Ovary (tissue), 9 donors: ENCODE results near the gene FOXE1. TPM values are rescaled to one million over a fixed set of nuclear protein-coding genes. Genes with fewer than 3 reads are reported as not detected.

ENCODE experiments used
- DNase-seq, 5 donors: peaks; one replicate each; pipeline ENCODE4 v3.0.0-alpha.2; 2019 to 2020
- H3K27ac ChIP-seq, 2 donors: fragments of 200-600 bp; one replicate each; pipeline versions ENCODE4 v1.5.1 to v1.8.0; 2019 to 2022
- H3K27me3 ChIP-seq: fragments of 200-600 bp; one replicate; pipeline ENCODE4 v1.8.0; 2022
- H3K36me3 ChIP-seq: fragments of 200-600 bp; sonication (generic); one replicate; pipeline ENCODE4 v1.5.1; 2019
- H3K4me1 ChIP-seq: one replicate; pipeline ENCODE4 v1.8.1; 2013; ENCODE audit warnings: mild to moderate bottlenecking, moderate library complexity; ENCODE audit not compliant: insufficient read depth
- H3K4me3 ChIP-seq: fragments of 200-600 bp; sonication (generic); one replicate; pipeline ENCODE4 v1.5.1; 2017
- H3K9me3 ChIP-seq, 2 donors: fragments of 200-600 bp in 1 of 2; sonication (generic) in 1 of 2; one replicate each; pipeline versions ENCODE4 v1.5.1 to v1.8.1; 2013 to 2019; ENCODE audit warnings: mild to moderate bottlenecking in 1 of 2, moderate library complexity in 1 of 2
- CTCF ChIP-seq, 3 donors: fragments of 450-650 bp in 2 of 3; fragments of 200-600 bp in 1 of 3; IDR thresholded peaks; one replicate each; pipeline versions ENCODE4 v1.5.1 to v1.8.0; 2016 to 2022; ENCODE audit warnings: antibody characterized with exemption in 3 of 3, mild to moderate bottlenecking in 1 of 3
- EP300 ChIP-seq: sonication (generic); formaldehyde crosslinking; IDR thresholded peaks from one replicate; pipeline ENCODE4 v1.6.1; 2017; ENCODE audit warnings: antibody characterized with exemption
- POLR2A ChIP-seq: fragments of 450-650 bp; IDR thresholded peaks from one replicate; pipeline ENCODE4 v1.6.1; 2017; ENCODE audit warnings: antibody characterized with exemption, mild to moderate bottlenecking, moderate library complexity
- WGBS, 3 donors: extraction: QIAGEN DNeasy Blood & Tissue Kit in 1 of 3; methylation state at CpG; one replicate each; pipeline versions ENCODE4 v1.1.5 to v1.1.7; 2013 to 2017; 5-methylcytosine and 5-hydroxymethylcytosine counted together
- intact Hi-C, 4 donors: fragments of 100-400 bp; cut with DNase I; formaldehyde crosslinking; loops; one replicate each; pipeline versions ENCODE4 v1.11.0 to v1.15.1; 2022 to 2023
- polyA plus RNA-seq, 2 donors: library from polyadenylated mRNA; stranded (reverse); fragments of 200-250 nt in 1 of 2; fragments of 350-450 nt in 1 of 2; fragmentation: Illumina TruSeq in 1 of 2; extraction: RNeasy Lipid Tissue Mini Kit (QIAGEN cat#74804) in 1 of 2; gene quantifications; one replicate each; pipeline ENCODE4 v1.2.3, GENCODE V29; 2013 to 2014
- total RNA-seq, 7 donors: library from RNA; depleted of rRNA in 2 of 7; stranded (reverse); fragments of >200 nt in 2 of 7; fragmentation: NEBNext Ultra II Directional in 3 of 7; extraction: Animal tissue kit (Norgen Biotek cat#: 25700) in 3 of 7; gene quantifications; one replicate each; pipeline versions ENCODE4 v1.1.0 to v1.2.4, GENCODE V29; 2016 to 2023
- donor health status: DM: no; HTN: no; CAD: no; lungs with moderate emphysema.
- donor health status: DM: no; HTN: no; CAD: no.
- donor health status: Bipolar disorder and iron deficiency.
- donor health status: DM: yes; HTN: yes; CAD: no.
- donor health status: DM: no; HTN: no; CAD: no.
- donor health status: DM: yes; HTN: yes; CAD: no.

The FOXE1 gene
- total and polyA plus RNA-seq, 9 donors: not detected

GRCh38 chr9:97851446-97851883 lies 1.6 kb upstream of the FOXE1 start:
- Histone ChIP-seq H3K4me1 (peaks cover 1% of the 10 kb centered on the region), H3K9me3 (no peaks in the 10 kb centered on the region), H3K4me3 (no peak overlapping the region), H3K36me3 (no peaks in the 10 kb centered on the region), H3K27me3 (peaks cover 2% of the 10 kb centered on the region), H3K27ac (no peak overlapping the region)
- intact Hi-C loops: no loop called here
- no peak for DNase-seq
- WGBS, 3 donors: 3 to 4% (median 3%) methylated on average over 23 of the region's 23 CpGs
- no peak for TF ChIP-seq CTCF (IDR thresholded peaks at IDR 0.05)
- no peak for TF ChIP-seq POLR2A
- no peak for TF ChIP-seq EP300

- Histone ChIP-seq H3K36me3 (no peaks in the 10 kb centered on the region), H3K27me3 (peaks cover 2% of the 10 kb centered on the region), H3K4me1 (peaks cover 1% of the 10 kb centered on the region), H3K4me3 (no peak overlapping the region), H3K9me3 (no peaks in the 10 kb centered on the region), H3K27ac (no peak overlapping the region)
- intact Hi-C loops: no loop called here
- no peak for DNase-seq
- 1 to 4% (median 2%) methylated on average over 22 to 24 of the region's 24 CpGs for WGBS, 3 donors
- TF ChIP-seq CTCF (IDR thresholded peaks at IDR 0.05) (no peak), POLR2A (no peak), EP300 (no peak)
Measured at GRCh38 chr9:97852001-97852398, 1.0 kb upstream of the FOXE1 start.

GRCh38 chr9:97852399-97853055 lies 499 bp upstream of the FOXE1 start:
- H3K27me3 ChIP-seq: peaks cover 2% of the 10 kb centered on the region

GRCh38 chr9:97853844-97854695 lies 1.0 kb downstream of the FOXE1 start:
- intact Hi-C loops: no loop called here
- no peak for DNase-seq
- Histone ChIP-seq H3K9me3 (no peaks in the 10 kb centered on the region), H3K27ac (no peak overlapping the region), H3K4me3 (no peak overlapping the region), H3K27me3 (peaks cover 2% of the 10 kb centered on the region), H3K4me1 (peaks cover 1% of the 10 kb centered on the region), H3K36me3 (no peaks in the 10 kb centered on the region)
- 1 to 3% (median 2%) methylated on average over 51 to 125 of the region's 125 CpGs for WGBS, 3 donors
- TF ChIP-seq EP300: no peak
- no peak for TF ChIP-seq POLR2A
- TF ChIP-seq CTCF (IDR thresholded peaks at IDR 0.05): no peak

More at GRCh38 chr9:97852399-97853055, 499 bp upstream of the FOXE1 start:
- peak in 1 of 5 donors; percentile 13 for DNase-seq
- no peaks in the 10 kb centered on the region for H3K36me3 ChIP-seq
- peaks cover 1% of the 10 kb centered on the region for H3K4me1 ChIP-seq
- no peak overlapping the region for H3K4me3 ChIP-seq
- no peak for TF ChIP-seq CTCF (IDR thresholded peaks at IDR 0.05)
- no peak for TF ChIP-seq EP300
- no peak for TF ChIP-seq POLR2A
- intact Hi-C loops: no loop called here
- H3K27ac ChIP-seq: no peak overlapping the region
- no peaks in the 10 kb centered on the region for H3K9me3 ChIP-seq
- 1 to 2% (median 2%) methylated on average over 34 of the region's 34 CpGs for WGBS, 3 donors
